ENCODE measurements around the gene CHKA. TPM values are rescaled to one million over a fixed set of nuclear protein-coding genes. Genes with fewer than 3 reads are reported as not detected.

The CHKA gene
- total RNA-seq, 1 experiment from 2014 or later, result 36.1 TPM

- Histone ChIP-seq H3K27ac (no peak overlapping the region), H3K4me3 (no peak overlapping the region), H3K27me3 (replicated peaks) (no peaks in the 10 kb centered on the region), H3K36me3 (peaks cover 11% of the 10 kb centered on the region), H3K4me1 (replicated peaks) (no peaks in the 10 kb centered on the region), H3K9me3 (replicated peaks) (no peaks in the 10 kb centered on the region)
- peak in 1 of 2 experiments; percentile 38 for DNase-seq (ENCODE audit: low read depth in 1 of 2, low spot score in 2 of 2)
Observed at GRCh38 chr11:68090706-68091105, 30.5 kb downstream of the CHKA start.

- Histone ChIP-seq H3K9me3 (replicated peaks) (no peaks in the 10 kb centered on the region), H3K27me3 (replicated peaks) (no peaks in the 10 kb centered on the region), H3K4me3 (no peak overlapping the region), H3K36me3 (peaks cover 11% of the 10 kb centered on the region), H3K4me1 (replicated peaks) (no peaks in the 10 kb centered on the region), H3K27ac (no peak overlapping the region)
- no peak for DNase-seq (ENCODE audit: low read depth in 1 of 2, low spot score in 2 of 2)
Observed at GRCh38 chr11:68090287-68090686, 30.9 kb downstream of the CHKA start.

GRCh38 chr11:68089679-68090078, 31.5 kb downstream of the CHKA start:
- Histone ChIP-seq H3K9me3 (replicated peaks) (no peaks in the 10 kb centered on the region), H3K27me3 (replicated peaks) (no peaks in the 10 kb centered on the region), H3K4me1 (replicated peaks) (no peaks in the 10 kb centered on the region), H3K36me3 (peaks cover 9% of the 10 kb centered on the region), H3K4me3 (no peak overlapping the region), H3K27ac (no peak overlapping the region)
- peak in 1 of 2 experiments; percentile 41 for DNase-seq (ENCODE audit: low read depth in 1 of 2, low spot score in 2 of 2)

- no peaks in the 10 kb centered on the region for H3K27me3 ChIP-seq (replicated peaks)
- no peaks in the 10 kb centered on the region for H3K9me3 ChIP-seq (replicated peaks)
- no peak overlapping the region for H3K27ac ChIP-seq
- peaks cover 18% of the 10 kb centered on the region for H3K36me3 ChIP-seq
- H3K4me1 ChIP-seq (replicated peaks), result no peaks in the 10 kb centered on the region
- H3K4me3 ChIP-seq, result no peak overlapping the region
- DNase-seq (ENCODE audit: low read depth in 1 of 2, low spot score in 2 of 2), result no peak
Observed at GRCh38 chr11:68083517-68083916, 37.7 kb downstream of the CHKA start.

- DNase-seq (ENCODE audit: low read depth in 1 of 2, low spot score in 2 of 2), result no peak
- H3K36me3 ChIP-seq, result peaks cover 22% of the 10 kb centered on the region
- no peaks in the 10 kb centered on the region for H3K27me3 ChIP-seq (replicated peaks)
- no peak overlapping the region for H3K27ac ChIP-seq
- no peak overlapping the region for H3K4me3 ChIP-seq
- no peaks in the 10 kb centered on the region for H3K4me1 ChIP-seq (replicated peaks)
- H3K9me3 ChIP-seq (replicated peaks), result no peaks in the 10 kb centered on the region
Observed at GRCh38 chr11:68082481-68082880, 38.7 kb downstream of the CHKA start.

GRCh38 chr11:68081691-68082090, 39.5 kb downstream of the CHKA start:
- Histone ChIP-seq H3K27ac (no peak overlapping the region), H3K4me3 (no peak overlapping the region), H3K36me3 (peaks cover 22% of the 10 kb centered on the region), H3K27me3 (replicated peaks) (no peaks in the 10 kb centered on the region), H3K9me3 (replicated peaks) (no peaks in the 10 kb centered on the region), H3K4me1 (replicated peaks) (no peaks in the 10 kb centered on the region)
- DNase-seq (ENCODE audit: low read depth in 1 of 2, low spot score in 2 of 2), result peak in 1 of 2 experiments; percentile 37

- DNase-seq (ENCODE audit: low read depth in 1 of 2, low spot score in 2 of 2), result peak in 1 of 2 experiments; percentile 42
- Histone ChIP-seq H3K4me3 (no peak overlapping the region), H3K36me3 (peaks cover 26% of the 10 kb centered on the region), H3K27me3 (replicated peaks) (no peaks in the 10 kb centered on the region), H3K27ac (no peak overlapping the region), H3K4me1 (replicated peaks) (no peaks in the 10 kb centered on the region), H3K9me3 (replicated peaks) (no peaks in the 10 kb centered on the region)
Observed at GRCh38 chr11:68080860-68081259, 40.3 kb downstream of the CHKA start.

GRCh38 chr11:68077617-68078582, 43.3 kb downstream of the CHKA start:
- Histone ChIP-seq H3K27ac (no peak overlapping the region), H3K4me3 (no peak overlapping the region), H3K36me3 (peaks cover 49% of the 10 kb centered on the region), H3K9me3 (replicated peaks) (no peaks in the 10 kb centered on the region), H3K4me1 (replicated peaks) (no peaks in the 10 kb centered on the region), H3K27me3 (replicated peaks) (no peaks in the 10 kb centered on the region)
- peak in 1 of 2 experiments; percentile 44 for DNase-seq (ENCODE audit: low read depth in 1 of 2, low spot score in 2 of 2)

GRCh38 chr11:68076371-68077042, 44.7 kb downstream of the CHKA start:
- H3K36me3 ChIP-seq, result peaks cover 56% of the 10 kb centered on the region
- no peak overlapping the region for H3K27ac ChIP-seq
- no peak overlapping the region for H3K4me3 ChIP-seq
- H3K4me1 ChIP-seq (replicated peaks), result no peaks in the 10 kb centered on the region
- peak in 1 of 2 experiments; percentile 45 for DNase-seq (ENCODE audit: low read depth in 1 of 2, low spot score in 2 of 2)
- H3K27me3 ChIP-seq (replicated peaks), result no peaks in the 10 kb centered on the region
- no peaks in the 10 kb centered on the region for H3K9me3 ChIP-seq (replicated peaks)

GRCh38 chr11:68074584-68075352, 46.4 kb downstream of the CHKA start:
- Histone ChIP-seq H3K4me1 (replicated peaks) (no peaks in the 10 kb centered on the region), H3K36me3 (peaks cover 56% of the 10 kb centered on the region), H3K9me3 (replicated peaks) (no peaks in the 10 kb centered on the region), H3K27me3 (replicated peaks) (no peaks in the 10 kb centered on the region), H3K27ac (no peak overlapping the region), H3K4me3 (no peak overlapping the region)
- peak in 1 of 2 experiments; percentile 35 for DNase-seq (ENCODE audit: low read depth in 1 of 2, low spot score in 2 of 2)

- peaks cover 80% of the 10 kb centered on the region for H3K36me3 ChIP-seq
- H3K4me1 ChIP-seq (replicated peaks), result no peaks in the 10 kb centered on the region
- no peaks in the 10 kb centered on the region for H3K27me3 ChIP-seq (replicated peaks)
- DNase-seq (ENCODE audit: low read depth in 1 of 2, low spot score in 2 of 2), result peak in 1 of 2 experiments; percentile 43
- no peak overlapping the region for H3K4me3 ChIP-seq
- no peaks in the 10 kb centered on the region for H3K9me3 ChIP-seq (replicated peaks)
- no peak overlapping the region for H3K27ac ChIP-seq
Observed at GRCh38 chr11:68071281-68072048, 49.7 kb downstream of the CHKA start.

- H3K27ac ChIP-seq, result no peak overlapping the region
- H3K4me3 ChIP-seq, result no peak overlapping the region
- peaks cover 86% of the 10 kb centered on the region for H3K36me3 ChIP-seq
- DNase-seq (ENCODE audit: low read depth in 1 of 2, low spot score in 2 of 2), result peak in 1 of 2 experiments; percentile 34
- no peaks in the 10 kb centered on the region for H3K4me1 ChIP-seq (replicated peaks)
- H3K27me3 ChIP-seq (replicated peaks), result no peaks in the 10 kb centered on the region
- H3K9me3 ChIP-seq (replicated peaks), result no peaks in the 10 kb centered on the region
Observed at GRCh38 chr11:68067991-68068390, 53.2 kb downstream of the CHKA start.

GRCh38 chr11:68066742-68067141, 54.4 kb downstream of the CHKA start:
- Histone ChIP-seq H3K9me3 (replicated peaks) (no peaks in the 10 kb centered on the region), H3K36me3 (peaks cover 94% of the 10 kb centered on the region), H3K27ac (no peak overlapping the region), H3K4me1 (replicated peaks) (no peaks in the 10 kb centered on the region), H3K27me3 (replicated peaks) (no peaks in the 10 kb centered on the region), H3K4me3 (no peak overlapping the region)
- DNase-seq (ENCODE audit: low read depth in 1 of 2, low spot score in 2 of 2), result no peak
